NCI-H82 treated with DMSO at 0.1 percent for 48 hours (cell line): ENCODE measurements around the gene GIPC1.
A peak's percentile ranks its signal among the peaks of the same experiment; 100 is the strongest.
"Not testable (repeated sequence)": the region's sequence is repeated elsewhere in the genome, so short reads cannot be mapped to it uniquely, and the experiment has no call there.

Experiments
- DNase-seq: peaks from one replicate; lab custom pipeline; 2025; ENCODE audit not compliant: unreplicated experiment; lab: John Stamatoyannopoulos, UW

Gene GIPC1

DNA sequence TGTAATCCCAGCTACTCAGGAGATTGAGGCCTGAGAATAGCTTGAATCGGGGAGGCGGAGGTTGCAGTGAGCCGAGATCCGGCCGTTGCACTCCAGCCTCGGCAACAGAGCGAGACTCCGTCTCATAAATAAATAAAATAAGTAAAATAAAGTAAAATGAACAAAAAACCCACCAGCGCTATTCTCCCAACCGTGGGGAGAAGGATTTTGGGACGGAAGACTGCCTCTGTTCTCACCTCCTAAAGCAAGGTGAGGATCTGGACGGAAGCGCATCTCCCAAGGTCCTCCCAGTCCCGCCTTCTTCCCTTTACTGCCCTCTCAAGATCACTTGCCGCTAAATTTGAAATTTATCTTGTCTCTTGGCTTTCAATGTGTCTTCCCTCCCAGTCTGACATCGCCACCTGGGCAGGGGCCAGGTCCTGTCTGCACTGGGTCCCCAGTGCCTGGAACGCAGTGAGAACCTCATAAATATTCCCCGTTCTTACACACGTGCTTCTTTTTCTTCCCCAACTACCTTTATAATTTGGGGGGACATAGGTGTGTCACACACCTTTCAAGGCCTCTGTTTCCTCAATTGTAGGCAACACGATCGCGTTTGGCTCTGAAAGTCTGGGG, 23.4 kb upstream of the GIPC1 start:
- no peak for DNase-seq

DNA sequence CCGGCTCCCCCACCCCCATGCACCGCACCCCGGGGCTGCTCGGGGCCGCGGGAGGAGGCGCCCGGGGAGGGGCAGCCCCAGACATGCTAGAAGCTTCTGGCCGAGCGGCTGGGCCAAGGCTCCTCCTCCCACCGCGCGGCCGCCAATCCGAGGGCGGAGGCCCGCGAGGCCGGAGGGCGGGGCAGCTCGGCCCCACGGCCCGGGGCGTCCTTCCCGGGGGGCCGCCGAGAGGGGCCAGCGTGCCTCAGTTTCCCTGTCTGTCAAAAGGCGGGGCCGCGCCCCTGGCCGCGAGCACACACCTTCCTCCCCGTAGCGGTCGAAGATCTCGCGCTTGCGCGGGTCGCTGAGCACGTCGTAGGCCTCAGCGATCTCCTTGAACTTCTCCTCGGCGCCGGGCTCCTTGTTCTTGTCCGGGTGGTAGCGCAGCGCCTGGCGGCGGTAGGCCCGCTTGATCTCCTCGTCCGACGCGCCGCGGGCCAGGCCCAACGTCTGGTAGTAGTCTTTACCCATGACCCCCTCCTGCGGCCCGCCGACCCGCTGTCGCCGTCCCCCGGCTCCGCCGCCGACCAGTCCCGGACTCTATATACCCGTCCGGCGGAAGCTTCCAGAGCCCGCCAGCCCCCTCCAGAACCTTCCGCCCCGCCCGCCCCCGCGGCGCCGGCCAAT, 22.0 kb upstream of the GIPC1 start, which contains the start of gene DNAJB1:
Gene DNAJB1, minus strand, starts transcription at position 558 of the 666 bp plus-strand sequence. Its CDS starts 48 bp downstream, at position 510.
- no peak for DNase-seq

DNA sequence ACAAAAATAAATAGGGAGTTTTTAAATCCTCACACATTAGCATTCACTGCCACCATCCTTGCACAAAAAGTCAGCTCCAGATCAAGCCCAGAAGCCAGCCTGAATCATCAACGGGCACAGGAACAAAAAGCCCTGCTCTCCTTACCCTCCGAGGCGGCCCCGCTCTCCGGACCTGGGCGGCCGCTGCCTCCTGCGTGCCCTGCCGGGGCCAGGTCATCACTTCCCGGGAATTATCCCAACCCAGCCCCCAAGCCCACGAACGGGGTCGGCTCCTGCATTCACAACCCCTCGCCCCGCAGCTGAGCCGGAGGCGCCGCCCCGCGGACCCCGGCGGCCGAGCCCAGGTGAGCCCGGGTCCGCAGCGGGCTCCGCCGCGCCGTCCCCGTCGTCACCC, 21.5 kb upstream of the GIPC1 start:
- DNase-seq = no peak

DNA sequence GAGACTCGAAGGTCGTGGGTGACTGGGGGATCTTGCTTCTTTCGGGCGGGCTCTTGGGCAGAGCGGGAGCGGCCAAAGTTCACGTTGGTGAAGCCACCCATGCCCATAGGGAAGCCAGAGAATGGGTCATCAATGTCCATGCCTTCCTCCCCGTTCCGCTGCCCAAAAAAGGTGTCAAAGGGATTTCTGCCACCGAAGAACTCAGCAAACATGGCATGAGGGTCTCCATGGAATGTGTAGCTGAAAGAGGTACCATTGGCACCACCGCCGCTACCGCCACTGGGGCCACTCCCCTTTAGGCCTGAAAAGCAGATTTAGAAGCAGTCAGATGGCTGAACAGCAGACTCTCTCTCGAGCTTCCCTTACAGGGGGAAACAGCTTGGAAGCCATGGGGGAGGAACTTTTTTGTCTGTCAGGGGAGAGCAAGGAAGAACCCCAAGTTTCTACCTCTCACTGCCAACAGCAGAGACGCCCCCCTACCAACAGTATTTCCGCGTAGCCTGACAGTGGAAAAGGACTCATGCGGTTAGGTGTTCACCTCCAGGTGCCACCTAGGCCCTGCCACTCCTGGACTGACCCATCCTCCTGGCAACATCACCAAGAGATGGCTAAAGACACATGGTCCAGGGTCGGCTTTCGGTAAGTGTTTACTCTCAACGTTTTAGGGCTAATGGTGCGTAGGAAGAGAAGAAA, 21.0 kb upstream of the GIPC1 start:
- DNase-seq = no peak

DNA sequence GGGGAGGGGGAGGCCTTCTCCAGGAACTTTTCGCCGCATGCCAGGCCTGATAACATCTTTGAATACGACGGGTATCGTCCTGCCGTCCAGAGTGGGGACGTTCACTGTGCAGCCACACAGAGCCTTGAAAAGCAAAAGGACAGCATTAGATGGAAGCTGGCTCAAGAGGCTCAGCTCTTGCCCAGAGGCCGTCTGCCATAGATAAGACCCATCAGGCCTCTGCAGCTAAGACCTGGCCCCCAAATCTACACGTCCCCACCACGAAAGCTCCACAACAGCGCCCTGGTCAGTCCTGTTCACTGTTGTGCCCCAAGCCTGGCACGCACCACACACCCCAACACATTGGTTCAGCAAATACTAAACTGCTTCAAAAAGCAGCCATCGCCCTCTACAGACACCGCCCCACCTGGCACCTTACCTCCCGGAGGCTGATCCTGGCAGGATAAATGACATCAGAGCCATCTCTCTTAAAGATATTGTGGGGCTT, 20.2 kb upstream of the GIPC1 start:
- DNase-seq = no peak

DNA sequence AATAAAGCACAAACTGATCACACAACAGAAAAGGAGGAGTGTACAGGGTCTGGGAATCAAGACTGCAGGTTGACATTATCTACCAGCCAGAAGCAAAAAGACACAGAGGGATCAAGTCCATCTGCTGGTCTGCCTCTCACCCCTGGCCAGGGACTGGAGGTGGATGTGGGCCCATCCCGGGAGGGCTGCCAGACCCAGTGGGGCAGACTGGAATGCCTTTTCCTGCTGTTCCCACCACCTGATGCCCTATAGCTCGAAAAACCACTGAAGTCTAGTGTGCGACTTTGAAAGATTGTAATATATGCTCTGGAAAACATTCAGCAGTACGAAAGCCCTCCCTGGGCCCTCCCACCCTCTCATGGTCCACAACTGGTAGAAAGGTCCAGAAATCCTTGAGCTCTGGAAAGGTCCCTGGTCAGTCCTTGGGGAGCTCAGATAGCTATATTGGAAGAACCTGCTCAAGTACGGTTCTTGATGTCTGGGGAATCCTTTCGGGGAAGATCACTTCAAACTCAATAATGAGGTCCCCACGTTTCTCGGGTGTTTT, 19.6 kb upstream of the GIPC1 start:
- DNase-seq = no peak

DNA sequence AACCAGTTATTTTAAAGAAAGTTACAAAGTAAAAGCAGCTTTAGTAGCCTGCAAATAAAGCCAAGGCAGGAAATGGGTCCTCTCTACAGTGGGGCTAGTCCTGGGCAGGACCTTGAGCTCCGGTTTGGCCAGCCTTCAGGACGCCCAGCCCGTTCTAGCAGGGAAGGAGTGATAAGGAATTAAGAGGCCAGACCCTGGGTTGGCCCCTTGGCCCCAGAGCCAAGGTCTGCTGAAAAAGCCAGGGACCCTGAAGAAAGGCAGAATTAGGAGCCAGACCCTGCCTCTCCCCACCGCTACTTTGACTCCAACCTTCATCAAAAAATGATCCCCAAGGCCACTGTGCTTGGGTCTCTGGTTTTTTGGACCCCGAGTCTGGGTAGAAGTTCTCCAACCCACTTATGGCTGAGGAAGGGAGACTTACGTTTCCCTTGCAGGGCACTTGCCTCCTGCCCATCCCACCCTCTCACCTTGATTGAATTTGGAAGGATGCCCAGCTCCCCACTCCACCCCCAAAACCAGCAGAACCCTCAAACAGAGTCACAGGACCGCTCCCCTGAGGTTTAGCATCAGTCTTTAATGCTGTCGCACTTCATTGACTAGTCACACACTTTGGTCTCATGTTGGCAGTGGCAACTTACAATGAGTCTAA, 18.4 kb upstream of the GIPC1 start:
- no peak for DNase-seq

DNA sequence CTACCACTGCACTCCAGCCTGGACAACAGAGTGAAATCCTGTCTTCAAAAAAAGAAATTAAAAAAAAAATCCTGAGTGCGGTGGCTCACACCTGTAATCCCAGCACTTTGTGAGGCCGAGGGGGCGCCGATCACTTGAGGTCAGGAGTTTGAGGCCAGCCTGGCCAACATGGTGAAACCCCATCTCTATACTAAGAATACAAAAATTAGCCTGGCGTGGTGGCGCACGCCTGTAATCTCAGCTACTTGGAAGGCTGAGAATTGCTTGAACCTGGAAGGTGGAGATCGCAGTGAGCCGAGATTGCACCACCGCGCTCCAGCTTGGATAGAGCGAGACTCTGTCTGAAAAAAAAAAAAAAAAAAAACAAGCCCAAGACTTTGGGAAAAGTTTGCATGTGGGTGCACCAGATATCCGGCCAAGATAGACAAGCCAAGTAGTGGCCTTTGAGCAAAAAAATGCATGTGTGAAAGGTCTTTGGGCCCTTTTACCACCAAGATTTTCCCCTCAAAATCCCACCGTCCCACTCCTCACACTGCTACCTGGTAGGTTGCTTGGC, 16.6 kb upstream of the GIPC1 start:
- DNase-seq = no peak

DNA sequence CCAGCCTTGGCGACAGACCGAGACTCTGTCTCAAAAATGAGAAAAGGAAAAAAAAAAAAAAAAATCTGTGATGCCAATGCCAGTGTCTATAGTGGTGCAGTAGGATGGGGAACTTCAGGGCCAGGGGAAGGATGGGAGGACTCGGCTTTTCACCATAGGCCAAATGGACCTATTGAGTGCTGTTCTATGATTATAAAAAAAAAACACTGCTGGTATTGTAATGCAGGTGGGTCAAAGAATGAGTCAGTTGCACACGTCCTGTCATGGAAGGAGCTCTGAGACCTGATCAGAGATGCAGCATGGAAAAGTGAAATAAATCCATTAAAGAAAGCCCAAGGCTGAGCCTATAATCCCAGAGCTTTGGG, 15.3 kb upstream of the GIPC1 start:
- DNase-seq = peak; percentile 28

DNA sequence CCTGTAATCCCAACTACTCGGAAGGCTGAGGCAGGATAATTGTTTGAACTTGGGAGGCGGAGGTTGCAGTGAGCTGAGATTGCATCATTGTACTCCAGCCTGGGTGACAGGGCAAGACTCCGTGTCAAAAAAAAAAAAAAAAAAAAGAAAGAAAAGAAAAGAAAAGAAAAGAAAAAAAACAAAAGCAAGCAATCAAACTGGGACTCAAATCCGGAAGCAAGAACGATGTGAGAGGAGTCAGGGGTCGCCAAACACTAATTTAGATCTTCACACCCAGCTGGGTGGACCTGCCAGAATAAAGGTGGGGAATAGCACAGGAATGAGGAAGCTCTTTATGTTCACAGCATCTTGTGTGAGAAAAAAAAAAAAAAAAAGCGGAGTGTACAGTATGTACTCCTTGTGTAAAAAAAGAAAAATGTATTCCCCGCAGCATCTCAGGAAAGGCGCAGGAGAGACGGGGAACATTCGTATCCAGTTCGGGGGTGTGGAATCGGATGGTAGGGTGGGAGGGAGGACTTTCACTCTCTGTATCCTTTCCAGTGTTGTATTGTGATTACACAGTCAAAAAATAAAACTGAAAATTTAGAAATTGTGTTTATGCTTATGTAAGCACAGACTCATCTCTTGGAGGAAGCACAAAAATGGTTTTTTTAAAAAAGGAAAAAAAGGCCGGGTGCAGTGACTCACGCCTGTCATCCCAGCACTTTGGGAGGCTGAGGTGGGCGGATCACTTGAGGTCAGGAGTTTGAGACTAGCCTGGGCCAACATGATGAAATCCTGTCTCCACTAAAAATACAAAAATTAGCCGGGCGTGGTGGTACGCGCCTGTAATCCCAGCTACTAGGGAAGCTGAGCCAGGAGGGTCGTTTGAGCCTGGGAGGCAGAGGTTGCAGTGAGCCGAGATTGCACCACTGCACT, 14.6 kb upstream of the GIPC1 start:
- no peak for DNase-seq

DNA sequence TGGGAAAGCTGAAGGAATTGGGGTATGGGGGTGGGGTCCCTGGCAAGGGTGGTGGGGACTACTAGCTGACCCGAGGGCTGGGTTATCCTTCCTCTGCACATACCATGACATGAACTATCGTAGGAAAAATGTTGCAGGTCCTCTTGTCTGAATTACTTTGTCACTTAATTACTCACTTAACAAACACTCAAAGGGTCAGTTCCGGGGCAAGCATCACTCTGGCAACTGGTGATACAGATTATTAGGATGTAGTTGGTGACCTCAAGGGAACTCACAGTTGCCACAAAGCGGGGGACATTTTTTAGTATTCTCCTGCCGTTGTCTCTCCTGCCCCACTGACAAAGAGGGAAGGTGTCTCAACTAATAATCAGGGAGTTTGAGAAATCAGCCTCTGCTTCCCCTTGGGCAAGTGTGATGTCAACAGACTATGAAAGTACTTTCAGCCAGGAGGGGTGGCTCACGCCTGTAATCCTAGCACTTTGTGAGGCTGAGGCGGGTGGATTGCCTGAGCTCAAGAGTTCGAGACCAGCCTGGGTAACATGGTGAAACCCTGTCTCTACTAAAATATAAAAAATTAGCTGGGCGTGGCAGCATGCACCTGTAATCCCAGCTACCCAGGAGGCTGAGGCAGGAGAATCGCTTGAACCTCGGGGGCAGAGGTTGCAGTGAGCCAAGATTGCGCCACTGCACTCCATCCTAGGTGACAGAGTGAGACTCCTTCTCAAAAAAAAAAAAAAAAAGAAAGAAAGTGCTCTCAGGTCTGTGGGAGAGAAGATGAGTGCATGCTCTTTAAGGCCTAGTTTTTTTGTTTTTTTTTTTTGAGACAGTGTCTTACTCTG, 12.0 kb upstream of the GIPC1 start:
- no peak for DNase-seq

DNA sequence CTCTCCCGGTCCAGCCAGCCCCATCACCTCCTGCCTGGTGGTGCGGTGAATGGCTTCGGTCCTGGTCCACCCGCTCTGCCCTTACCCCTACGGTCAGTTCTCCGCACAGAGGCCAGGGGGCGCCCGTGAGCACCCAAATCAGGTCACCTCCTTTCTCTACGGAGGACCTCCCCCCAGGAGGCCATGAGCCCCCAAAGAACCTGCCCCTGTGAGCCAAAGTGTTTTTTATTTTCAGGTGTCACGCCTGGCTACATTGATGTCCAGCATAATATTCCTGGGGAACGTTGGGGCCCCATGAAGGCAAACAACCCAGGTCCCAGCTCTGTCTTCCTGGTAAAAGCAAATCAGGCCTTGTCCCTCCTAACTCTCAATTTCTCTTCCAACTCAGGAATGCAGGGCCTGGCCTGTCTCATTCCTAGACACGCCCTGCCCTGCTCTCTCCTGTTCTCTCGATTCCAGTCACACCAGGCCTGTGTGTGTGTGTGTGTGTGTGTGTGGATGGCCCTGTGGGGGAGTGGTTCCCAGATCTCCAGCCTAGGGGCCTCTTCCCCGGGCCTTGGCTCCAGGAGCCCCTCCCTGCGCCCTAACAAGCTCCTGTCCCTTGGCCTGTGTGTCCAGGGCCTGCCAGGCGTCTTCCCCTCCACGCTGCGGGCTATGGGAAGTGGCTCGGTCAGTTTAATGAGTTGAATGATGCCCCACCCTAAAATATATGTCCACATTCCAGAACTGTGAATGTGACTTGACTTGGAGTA, 9.7 kb upstream of the GIPC1 start:
- DNase-seq = peak; percentile 19

DNA sequence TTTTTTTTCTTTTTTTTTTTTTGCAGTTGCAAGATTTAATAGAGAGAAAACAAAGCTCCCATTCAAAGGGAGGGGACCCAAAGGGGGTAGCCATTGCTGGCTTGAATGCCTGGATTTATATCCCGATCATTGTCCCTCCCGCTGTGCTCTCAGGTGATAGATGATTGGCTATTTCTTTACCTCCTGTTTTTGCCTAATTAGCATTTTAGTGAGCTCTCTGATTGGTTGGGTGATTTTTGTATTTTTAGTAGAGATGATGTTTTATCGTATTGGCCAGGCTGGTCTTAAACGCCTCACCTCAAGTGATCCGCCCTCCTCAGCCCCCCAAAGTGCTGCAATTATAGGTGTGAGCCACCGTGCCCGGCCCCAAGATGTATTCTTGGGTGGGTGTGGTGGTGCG, 8.6 kb upstream of the GIPC1 start:
- not testable (repeated sequence) for DNase-seq

DNA sequence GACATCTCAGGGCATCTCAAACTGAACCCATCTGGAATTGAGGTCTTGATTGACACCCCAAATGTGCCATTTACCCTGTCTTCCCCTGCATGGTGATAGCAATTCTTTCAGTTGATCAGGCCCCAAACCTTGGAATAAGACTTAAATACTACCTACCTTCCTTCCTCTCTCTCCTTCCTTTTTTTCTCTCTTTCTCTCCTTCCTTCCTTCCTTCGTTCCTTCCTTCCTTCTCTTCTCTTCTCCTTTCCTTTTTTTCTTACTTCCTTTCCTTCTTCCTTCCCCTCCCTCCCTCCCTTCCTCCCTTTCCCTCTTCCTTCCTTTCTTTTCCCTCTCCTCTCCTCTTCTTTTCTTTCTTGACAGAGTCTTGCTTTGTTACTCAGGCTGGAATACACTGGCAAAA, 7.4 kb upstream of the GIPC1 start:
- DNase-seq = no peak

DNA sequence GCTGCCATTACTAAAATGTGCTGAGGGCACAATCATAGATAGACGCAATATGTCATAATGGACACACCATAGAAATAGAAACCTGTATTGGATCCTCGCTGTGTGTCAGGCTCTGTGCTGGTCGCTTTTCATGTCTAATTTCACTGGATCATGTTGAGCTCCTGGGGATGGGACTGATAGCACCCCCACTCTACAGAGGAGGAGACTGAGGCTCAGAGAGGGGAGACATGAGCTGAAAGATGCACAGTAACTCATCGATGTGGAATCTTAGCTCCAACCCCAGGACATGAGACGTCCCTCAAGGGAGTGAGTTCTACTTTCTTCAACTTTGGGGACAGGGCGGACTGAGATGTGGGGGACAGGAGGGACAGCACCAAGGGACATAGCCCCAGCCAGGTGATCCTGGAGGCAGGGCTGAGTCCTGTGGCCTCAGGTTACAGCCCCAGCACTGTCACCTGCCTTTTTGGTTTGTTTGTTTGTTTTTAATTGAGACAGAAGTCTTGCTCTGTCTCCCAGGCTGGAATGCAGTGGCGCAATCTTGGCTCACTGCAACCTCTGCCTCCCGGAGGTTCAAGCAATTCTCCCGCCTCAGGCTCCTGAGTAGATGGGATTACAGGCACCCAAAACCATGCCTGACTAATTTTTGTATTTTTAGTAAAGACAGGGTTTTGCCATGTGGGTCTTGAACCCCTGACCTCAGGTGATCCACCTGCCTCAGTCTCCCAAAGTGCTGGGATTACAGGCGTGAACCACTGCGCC, 6.6 kb upstream of the GIPC1 start:
- DNase-seq = no peak

DNA sequence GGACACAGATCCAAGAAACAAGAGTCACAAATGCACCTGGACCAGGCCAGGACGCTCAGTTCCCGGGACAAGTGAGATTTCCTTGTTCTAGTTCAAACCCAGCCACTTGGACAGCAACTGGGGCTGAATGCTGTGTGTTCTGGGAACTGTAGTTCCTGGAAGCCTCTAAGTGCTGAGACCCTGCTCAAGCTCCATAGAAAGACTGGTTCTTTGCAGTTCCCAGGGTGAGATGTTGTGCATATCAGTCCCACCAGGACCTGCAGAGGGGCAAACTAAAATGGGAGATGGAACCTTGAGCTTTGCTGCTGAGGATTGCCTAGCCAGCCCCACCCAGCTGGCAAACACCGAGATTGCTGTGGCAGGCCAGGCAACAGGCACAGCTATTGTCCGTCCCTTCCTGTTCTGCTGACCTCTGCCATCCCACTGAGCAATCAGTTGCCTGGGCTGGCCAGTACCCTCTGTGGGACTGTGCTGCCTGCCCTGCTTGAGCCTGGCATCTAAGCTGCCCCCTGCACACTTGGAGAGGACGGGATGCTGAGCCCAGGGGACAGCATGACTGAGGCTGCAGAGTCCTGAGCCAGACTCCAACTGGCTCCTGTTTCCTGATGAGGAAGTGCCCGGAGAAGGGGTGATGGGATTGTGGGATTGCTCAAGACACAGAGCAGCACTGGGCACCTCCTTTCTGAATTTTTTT, 1.4 kb upstream of the GIPC1 start:
- no peak for DNase-seq

DNA sequence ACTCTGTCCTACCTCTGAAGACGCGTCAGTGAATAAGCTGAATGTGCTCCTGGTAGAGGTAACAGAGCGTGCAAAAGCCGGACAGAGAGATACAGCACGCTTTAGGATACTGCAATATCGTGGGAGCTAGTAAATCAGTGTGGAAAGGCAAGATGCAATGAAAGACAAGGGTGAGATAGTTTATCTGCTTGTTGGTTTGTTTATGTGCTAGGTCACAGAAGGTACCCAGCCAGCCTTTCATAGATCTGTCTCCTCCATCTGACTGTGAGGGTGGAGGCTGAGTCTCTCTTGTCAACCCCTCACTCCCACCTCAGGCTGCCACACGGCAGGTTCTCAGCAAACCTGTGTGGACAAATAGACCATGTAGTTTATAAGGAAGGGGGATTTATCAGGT, 904 bp upstream of the GIPC1 start:
- DNase-seq = no peak
